Endothelial cell (in vitro differentiated cells): Measurements from ENCODE around the gene ALCAM. TPM values are rescaled to one million over a fixed set of nuclear protein-coding genes. Genes with fewer than 3 reads are reported as not detected.

Source experiments
- DNase-seq: peaks from one replicate; pipeline ENCODE4 v3.0.0; 2021; ENCODE audit warnings: low spot score
- H3K27ac Mint-ChIP-seq: one replicate; pipeline ENCODE4 v1.8.0; 2021; ENCODE audit warnings: mixed read lengths, inconsistent platforms; ENCODE audit not compliant: unreplicated experiment
- H3K27me3 Mint-ChIP-seq: one replicate; pipeline ENCODE4 v1.8.0; 2021; ENCODE audit warnings: mild to moderate bottlenecking, moderate library complexity, mixed read lengths, inconsistent platforms; ENCODE audit not compliant: unreplicated experiment
- H3K36me3 Mint-ChIP-seq: one replicate; pipeline ENCODE4 v1.8.0; 2021; ENCODE audit warnings: mild to moderate bottlenecking, low read depth, mixed read lengths, inconsistent platforms; ENCODE audit not compliant: unreplicated experiment
- H3K4me1 Mint-ChIP-seq: one replicate; pipeline ENCODE4 v1.8.0; 2021; ENCODE audit warnings: mild to moderate bottlenecking, mixed read lengths, inconsistent platforms; ENCODE audit not compliant: unreplicated experiment
- H3K4me3 Mint-ChIP-seq: one replicate; pipeline ENCODE4 v1.8.0; 2021; ENCODE audit warnings: mild to moderate bottlenecking, mixed read lengths, inconsistent platforms; ENCODE audit not compliant: unreplicated experiment
- H3K9me3 Mint-ChIP-seq: one replicate; pipeline ENCODE4 v1.8.0; 2021; ENCODE audit warnings: mixed read lengths, inconsistent platforms; ENCODE audit not compliant: unreplicated experiment
- total RNA-seq: library from RNA; stranded (reverse); fragmentation: NEBNext Ultra II Directional; extraction: Animal tissue kit (Norgen Biotek cat#: 25700); gene quantifications from one replicate; pipeline ENCODE4 v1.2.1, GENCODE V29; 2021; ENCODE audit not compliant: unreplicated experiment
- TF ChIP-seq, protein P1 (sequence below): fragments of 200-600 bp; sonication (generic); IDR thresholded peaks from one replicate; pipeline ENCODE4 v1.5.0; 2021; ENCODE audit warnings: antibody characterized with exemption; ENCODE audit not compliant: unreplicated experiment

ALCAM gene
- total RNA-seq, 1 donor from 2014 or later, result 14.0 TPM

GRCh38 chr3:105343991-105344390 lies 22.7 kb upstream of the ALCAM start:
- Mint-ChIP-seq H3K4me3 (no peak overlapping the region), H3K9me3 (no peaks in the 10 kb centered on the region), H3K27ac (no peak overlapping the region), H3K36me3 (no peaks in the 10 kb centered on the region), H3K4me1 (no peaks in the 10 kb centered on the region), H3K27me3 (no peaks in the 10 kb centered on the region)
- no peak for DNase-seq
- TF ChIP-seq, protein P1, sequence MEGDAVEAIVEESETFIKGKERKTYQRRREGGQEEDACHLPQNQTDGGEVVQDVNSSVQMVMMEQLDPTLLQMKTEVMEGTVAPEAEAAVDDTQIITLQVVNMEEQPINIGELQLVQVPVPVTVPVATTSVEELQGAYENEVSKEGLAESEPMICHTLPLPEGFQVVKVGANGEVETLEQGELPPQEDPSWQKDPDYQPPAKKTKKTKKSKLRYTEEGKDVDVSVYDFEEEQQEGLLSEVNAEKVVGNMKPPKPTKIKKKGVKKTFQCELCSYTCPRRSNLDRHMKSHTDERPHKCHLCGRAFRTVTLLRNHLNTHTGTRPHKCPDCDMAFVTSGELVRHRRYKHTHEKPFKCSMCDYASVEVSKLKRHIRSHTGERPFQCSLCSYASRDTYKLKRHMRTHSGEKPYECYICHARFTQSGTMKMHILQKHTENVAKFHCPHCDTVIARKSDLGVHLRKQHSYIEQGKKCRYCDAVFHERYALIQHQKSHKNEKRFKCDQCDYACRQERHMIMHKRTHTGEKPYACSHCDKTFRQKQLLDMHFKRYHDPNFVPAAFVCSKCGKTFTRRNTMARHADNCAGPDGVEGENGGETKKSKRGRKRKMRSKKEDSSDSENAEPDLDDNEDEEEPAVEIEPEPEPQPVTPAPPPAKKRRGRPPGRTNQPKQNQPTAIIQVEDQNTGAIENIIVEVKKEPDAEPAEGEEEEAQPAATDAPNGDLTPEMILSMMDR, result no peak

- Mint-ChIP-seq H3K36me3 (no peaks in the 10 kb centered on the region), H3K4me1 (no peaks in the 10 kb centered on the region), H3K27me3 (no peaks in the 10 kb centered on the region), H3K27ac (no peak overlapping the region), H3K9me3 (no peaks in the 10 kb centered on the region), H3K4me3 (no peak overlapping the region)
- no peak for DNase-seq
- TF ChIP-seq, protein P1, result no peak
Measured at GRCh38 chr3:105345156-105345555, 21.6 kb upstream of the ALCAM start.

DNA sequence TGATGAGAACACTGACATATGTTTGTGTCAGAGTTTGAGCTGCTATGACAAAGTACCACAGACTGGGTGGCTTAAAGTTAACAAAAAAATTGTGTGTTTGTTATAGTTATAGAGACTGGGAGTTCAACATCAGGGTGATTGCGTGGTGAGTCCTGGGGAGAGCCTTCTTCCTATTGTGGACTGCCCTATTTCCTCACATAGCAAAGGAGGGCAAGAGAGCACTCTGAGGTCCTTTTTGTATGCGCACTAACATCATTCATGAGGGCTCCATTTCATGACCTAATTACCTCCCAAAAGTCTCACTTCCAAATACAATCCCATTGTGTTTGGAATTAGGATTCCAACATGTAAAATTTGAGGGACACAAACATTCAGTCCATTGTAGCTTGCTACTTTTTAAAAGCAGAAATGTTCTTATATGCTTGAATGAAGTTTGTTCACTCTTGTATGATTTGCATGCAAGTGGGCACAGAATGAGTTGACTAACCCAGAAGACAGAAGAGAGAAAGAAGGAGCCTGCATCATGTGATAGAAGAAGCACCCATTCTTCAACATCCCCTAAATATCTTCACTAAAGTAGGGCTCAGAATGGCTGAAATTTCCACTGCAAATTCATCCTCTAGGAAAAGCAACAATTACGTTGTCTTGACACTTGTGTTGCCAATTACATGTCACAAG lies 18.9 kb upstream of the ALCAM start:
- no peak for DNase-seq
- TF ChIP-seq, protein P1, result no peak
- H3K27me3 Mint-ChIP-seq, result no peaks in the 10 kb centered on the region
- H3K9me3 Mint-ChIP-seq, result no peaks in the 10 kb centered on the region
- H3K36me3 Mint-ChIP-seq, result no peaks in the 10 kb centered on the region
- no peak overlapping the region for H3K4me3 Mint-ChIP-seq
- no peak overlapping the region for H3K27ac Mint-ChIP-seq
- no peaks in the 10 kb centered on the region for H3K4me1 Mint-ChIP-seq

GRCh38 chr3:105348307-105348706 lies 18.4 kb upstream of the ALCAM start:
- Mint-ChIP-seq H3K27ac (no peak overlapping the region), H3K4me3 (no peak overlapping the region), H3K9me3 (no peaks in the 10 kb centered on the region), H3K27me3 (no peaks in the 10 kb centered on the region), H3K36me3 (no peaks in the 10 kb centered on the region), H3K4me1 (no peaks in the 10 kb centered on the region)
- DNase-seq, result no peak
- TF ChIP-seq, protein P1, result no peak

DNA sequence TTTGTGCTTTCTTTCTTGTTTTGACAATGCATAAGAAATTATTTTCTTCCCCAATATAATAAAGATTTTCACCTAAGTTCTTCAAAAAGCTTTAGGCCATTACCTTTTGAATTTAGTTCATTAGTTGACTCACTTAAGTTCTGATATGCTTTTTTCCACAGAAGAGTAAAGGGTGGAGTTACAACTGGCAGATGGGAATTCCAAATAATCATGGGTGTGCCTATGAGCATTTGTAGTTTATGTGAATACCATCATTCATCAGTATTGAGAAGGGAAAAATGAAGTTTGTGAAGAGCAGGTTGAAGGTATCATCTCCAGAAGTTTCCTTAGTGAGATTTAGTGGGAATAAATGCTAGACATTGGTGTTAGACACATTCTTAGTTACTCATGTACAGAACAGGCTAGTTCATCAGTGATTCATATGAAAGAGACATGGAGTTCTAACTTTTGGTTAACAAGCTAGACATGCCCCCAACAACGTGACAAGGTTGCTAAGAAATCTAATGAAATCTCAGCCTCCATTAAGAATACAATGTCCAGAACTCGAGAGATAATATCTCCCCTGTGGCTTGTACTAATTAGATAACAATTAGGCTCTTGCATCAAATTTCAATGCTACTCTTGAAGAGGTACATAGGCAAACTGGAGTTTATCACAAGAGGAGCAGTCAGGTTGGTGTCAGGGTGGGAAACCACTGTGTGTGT lies 16.9 kb upstream of the ALCAM start:
- DNase-seq, result no peak
- TF ChIP-seq, protein P1, result no peak
- H3K27me3 Mint-ChIP-seq, result no peaks in the 10 kb centered on the region
- H3K9me3 Mint-ChIP-seq, result no peaks in the 10 kb centered on the region
- no peaks in the 10 kb centered on the region for H3K36me3 Mint-ChIP-seq
- H3K4me3 Mint-ChIP-seq, result no peak overlapping the region
- peaks cover 9% of the 10 kb centered on the region for H3K4me1 Mint-ChIP-seq
- no peak overlapping the region for H3K27ac Mint-ChIP-seq
